Measurements from ENCODE around the gene RBM19. TPM values are rescaled to one million over a fixed set of nuclear protein-coding genes. Genes with fewer than 3 reads are reported as not detected.

RBM19 gene
- total and polyA plus RNA-seq, 2 of the 4 experiments (the other 2 are of a cell fraction): 18.7 to 19.2 TPM

DNA sequence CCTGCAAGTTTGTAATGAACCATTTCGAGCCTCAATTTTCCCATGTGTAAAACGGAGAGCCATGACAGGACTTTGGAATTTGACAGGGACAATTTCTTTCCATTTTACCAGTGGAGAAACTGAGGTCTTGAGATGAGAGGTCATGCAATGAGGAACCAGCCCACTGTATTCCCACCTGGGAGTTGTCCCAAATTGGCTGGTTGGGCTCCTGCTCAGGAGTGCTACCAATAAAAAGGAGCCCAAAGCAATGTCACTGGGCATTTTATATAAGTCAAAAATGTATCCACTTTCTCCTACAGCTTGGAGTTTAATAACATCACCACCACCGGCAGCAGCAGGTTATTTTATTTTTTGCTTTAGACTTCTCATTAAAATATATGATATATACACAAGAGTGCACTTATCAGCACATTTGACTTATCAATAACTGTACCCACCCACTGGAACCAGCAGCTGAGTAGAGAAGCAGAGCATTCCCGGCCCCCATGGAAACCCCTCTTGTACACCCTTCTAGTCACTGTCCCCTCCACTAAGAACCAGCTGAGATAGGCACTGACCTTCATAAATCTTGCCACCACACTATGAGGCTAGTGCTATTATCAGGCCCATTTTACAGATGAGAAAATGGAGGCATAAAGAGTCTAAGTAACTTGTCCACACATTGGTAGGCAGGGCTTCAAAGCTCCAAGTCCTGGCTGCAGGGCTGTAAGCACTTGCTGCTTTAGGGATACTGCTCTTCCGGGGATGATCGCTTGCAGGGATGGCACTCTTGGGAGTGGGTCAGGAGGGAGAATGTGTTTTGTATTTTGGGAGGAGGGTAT, 25.3 kb upstream of the RBM19 start:
- H3K14ac ChIP-seq (replicated peaks; ENCODE audit: low read depth, low read length): no peak overlapping the region
- no peak overlapping the region for H4K5ac ChIP-seq (ENCODE audit: low read depth, low read length)
- no peak overlapping the region for H4K8ac ChIP-seq (ENCODE audit: low read depth in 2 of 2, low read length in 2 of 2)
- ChIA-PET POLR2A (ENCODE audit: unreplicated experiment) (no interaction called here), CTCF (interaction anchor here (1.1 to 1.2 kb wide), 2 partner anchors 9 to 11 kb away, joined by 3 read pairs; no protein-coding TSS in a partner anchor)
- H3K23ac ChIP-seq (ENCODE audit: low read depth, low read length): no peak overlapping the region
- TF ChIP-seq, protein P1, sequence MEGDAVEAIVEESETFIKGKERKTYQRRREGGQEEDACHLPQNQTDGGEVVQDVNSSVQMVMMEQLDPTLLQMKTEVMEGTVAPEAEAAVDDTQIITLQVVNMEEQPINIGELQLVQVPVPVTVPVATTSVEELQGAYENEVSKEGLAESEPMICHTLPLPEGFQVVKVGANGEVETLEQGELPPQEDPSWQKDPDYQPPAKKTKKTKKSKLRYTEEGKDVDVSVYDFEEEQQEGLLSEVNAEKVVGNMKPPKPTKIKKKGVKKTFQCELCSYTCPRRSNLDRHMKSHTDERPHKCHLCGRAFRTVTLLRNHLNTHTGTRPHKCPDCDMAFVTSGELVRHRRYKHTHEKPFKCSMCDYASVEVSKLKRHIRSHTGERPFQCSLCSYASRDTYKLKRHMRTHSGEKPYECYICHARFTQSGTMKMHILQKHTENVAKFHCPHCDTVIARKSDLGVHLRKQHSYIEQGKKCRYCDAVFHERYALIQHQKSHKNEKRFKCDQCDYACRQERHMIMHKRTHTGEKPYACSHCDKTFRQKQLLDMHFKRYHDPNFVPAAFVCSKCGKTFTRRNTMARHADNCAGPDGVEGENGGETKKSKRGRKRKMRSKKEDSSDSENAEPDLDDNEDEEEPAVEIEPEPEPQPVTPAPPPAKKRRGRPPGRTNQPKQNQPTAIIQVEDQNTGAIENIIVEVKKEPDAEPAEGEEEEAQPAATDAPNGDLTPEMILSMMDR (conservative IDR thresholded peaks at IDR 0.05; ENCODE audit: low read depth, low read length): no peak
- TF ChIP-seq NFE2L2 (IDR thresholded peaks at IDR 0.05; ENCODE audit: low read depth, low read length) (no peak), MAFK (IDR thresholded peaks at IDR 0.05; ENCODE audit: low read depth, low read length) (no peak), USF2 (IDR thresholded peaks at IDR 0.05; ENCODE audit: low read depth, low read length) (no peak), MXI1 (IDR thresholded peaks at IDR 0.05; ENCODE audit: borderline replicate concordance, low read depth, low read length) (no peak), POLR2A (IDR thresholded peaks at IDR 0.05; ENCODE audit: low read depth, low read length) (no peak), RAD21 (IDR thresholded peaks at IDR 0.05; ENCODE audit: low read length) (no peak), RCOR1 (IDR thresholded peaks at IDR 0.05; ENCODE audit: insufficient replicate concordance, low read length) (no peak), CEBPB (IDR thresholded peaks at IDR 0.05; ENCODE audit: low read depth, low read length) (no peak), FOS (IDR thresholded peaks at IDR 0.05; ENCODE audit: low read depth, low read length) (no peak)
- H3K27ac ChIP-seq (ENCODE audit: insufficient read depth, low read length): no peak overlapping the region
- no peak overlapping the region for H2BK5ac ChIP-seq (ENCODE audit: low read depth, low read length, poor library complexity, severe bottlenecking)
- no peak overlapping the region for H2BK120ac ChIP-seq (ENCODE audit: low read depth, low read length)
- no peak overlapping the region for H4K91ac ChIP-seq (ENCODE audit: insufficient read depth, low read depth, low read length)
- no peak overlapping the region for H3K9ac ChIP-seq (ENCODE audit: low read depth, low read length)
- no peak overlapping the region for H3K4ac ChIP-seq (ENCODE audit: low read depth, low read length)
- ATAC-seq (ENCODE audit: low read depth) (no peak), DNase-seq (no peak)
- peaks cover 11% of the 10 kb centered on the region; the same call in 1 of the 2 replicates for H3K27me3 ChIP-seq (ENCODE audit: control insufficient read depth, insufficient read depth, low read length)
- no TSS peak for BruUV-seq (replicated peaks)
- no peak overlapping the region for H2AK5ac ChIP-seq (ENCODE audit: low read depth, low read length)
- no peak overlapping the region for H2BK15ac ChIP-seq (ENCODE audit: low read depth, low read length)
- no peaks in the 10 kb centered on the region for H3K9me3 ChIP-seq (ENCODE audit: control insufficient read depth, insufficient read depth, low read length)
- no peak overlapping the region for H2AFZ ChIP-seq (replicated peaks; ENCODE audit: low read length, poor library complexity)
- no peaks in the 10 kb centered on the region for H3K79me1 ChIP-seq (ENCODE audit: low read depth in 1 of 2, low read length in 2 of 2)
- H3K4me3 ChIP-seq (ENCODE audit: insufficient read depth, low read depth, low read length): no peak overlapping the region
- dilution Hi-C loops (cut with HindIII; ENCODE audit: low sequenced_read_pairs, unreplicated experiment): no loop called here
- no peak overlapping the region for H3K4me2 ChIP-seq (ENCODE audit: low read depth, low read length)
- H3K9me1 ChIP-seq (ENCODE audit: insufficient read depth, low read length): no peaks in the 10 kb centered on the region
- no peak overlapping the region for H2BK20ac ChIP-seq (ENCODE audit: low read depth, low read length)
- H3K56ac ChIP-seq (ENCODE audit: extremely low read depth, insufficient read depth, low read length): no peak overlapping the region
- no peaks in the 10 kb centered on the region for H3K36me3 ChIP-seq (ENCODE audit: control insufficient read depth, insufficient read depth, low read length)
- H2AK9ac ChIP-seq (replicated peaks; ENCODE audit: low read depth, low read length, poor library complexity): no peak overlapping the region
- H3K4me1 ChIP-seq (ENCODE audit: control insufficient read depth, insufficient read depth, low read length): no peaks in the 10 kb centered on the region
- in situ Hi-C loops (cut with MboI; ENCODE audit: low sequenced_read_pairs): loop anchor here (25.0 kb wide), 1 partner anchor 1771 kb away; no protein-coding TSS in a partner anchor
- no peak overlapping the region for H3K18ac ChIP-seq (ENCODE audit: low read depth, low read length)
- intact Hi-C loops (cut with micrococcal nuclease): no loop called here
- no peaks in the 10 kb centered on the region for H4K20me1 ChIP-seq (ENCODE audit: insufficient read depth, low read length)
- no CpG with 5 or more reads among the region's 6 CpGs for WGBS, 2 experiments (ENCODE audit: extremely low coverage in 2 of 2, insufficient read length in 1 of 2)
